Lower leg skin (tissue), 3 donors: Measurements from ENCODE around the gene CAPN5.

Experiments
- POLR2A ChIP-seq, 2 donors: fragments of 450-650 bp; IDR thresholded peaks; one replicate each; pipeline ENCODE4 v1.6.1; 2016 to 2017; ENCODE audit warnings: antibody characterized with exemption in 2 of 2, mild to moderate bottlenecking in 1 of 2, moderate library complexity in 1 of 2
- TF ChIP-seq, protein P1 (sequence below), 3 donors: fragments of 450-650 bp; IDR thresholded peaks; one replicate each; pipeline ENCODE4 v1.5.1; 2016; ENCODE audit warnings: antibody characterized with exemption in 3 of 3, mild to moderate bottlenecking in 3 of 3, moderate library complexity in 2 of 3

DNA sequence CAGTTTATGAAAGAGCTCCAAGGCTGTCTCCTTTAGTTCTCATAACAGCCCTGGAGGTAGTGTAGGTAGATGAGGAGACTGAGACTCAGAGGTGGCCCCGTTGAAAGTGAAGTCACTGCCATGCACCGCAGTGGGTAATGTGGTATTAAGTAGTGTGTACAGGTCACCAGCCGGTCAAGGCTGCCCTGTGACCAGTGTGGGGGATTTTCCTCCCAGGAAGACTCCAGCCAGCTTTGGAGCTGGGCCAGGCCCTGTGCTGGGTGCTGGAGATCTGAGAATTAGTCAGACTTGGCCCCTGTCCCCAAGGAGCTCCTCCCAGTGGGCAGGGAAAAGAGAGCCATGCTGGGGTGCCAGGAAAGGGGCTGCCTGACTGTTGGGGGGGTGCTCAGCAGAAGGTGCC is 41.2 kb downstream of the CAPN5 start:
- TF ChIP-seq, protein P1, sequence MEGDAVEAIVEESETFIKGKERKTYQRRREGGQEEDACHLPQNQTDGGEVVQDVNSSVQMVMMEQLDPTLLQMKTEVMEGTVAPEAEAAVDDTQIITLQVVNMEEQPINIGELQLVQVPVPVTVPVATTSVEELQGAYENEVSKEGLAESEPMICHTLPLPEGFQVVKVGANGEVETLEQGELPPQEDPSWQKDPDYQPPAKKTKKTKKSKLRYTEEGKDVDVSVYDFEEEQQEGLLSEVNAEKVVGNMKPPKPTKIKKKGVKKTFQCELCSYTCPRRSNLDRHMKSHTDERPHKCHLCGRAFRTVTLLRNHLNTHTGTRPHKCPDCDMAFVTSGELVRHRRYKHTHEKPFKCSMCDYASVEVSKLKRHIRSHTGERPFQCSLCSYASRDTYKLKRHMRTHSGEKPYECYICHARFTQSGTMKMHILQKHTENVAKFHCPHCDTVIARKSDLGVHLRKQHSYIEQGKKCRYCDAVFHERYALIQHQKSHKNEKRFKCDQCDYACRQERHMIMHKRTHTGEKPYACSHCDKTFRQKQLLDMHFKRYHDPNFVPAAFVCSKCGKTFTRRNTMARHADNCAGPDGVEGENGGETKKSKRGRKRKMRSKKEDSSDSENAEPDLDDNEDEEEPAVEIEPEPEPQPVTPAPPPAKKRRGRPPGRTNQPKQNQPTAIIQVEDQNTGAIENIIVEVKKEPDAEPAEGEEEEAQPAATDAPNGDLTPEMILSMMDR (IDR thresholded peaks at IDR 0.05): no peak
- TF ChIP-seq POLR2A (IDR thresholded peaks at IDR 0.05): no peak
